Hepatocyte (in vitro differentiated cells): ENCODE data around the gene TAS2R39.

Experiments used
- CTCF ChIP-seq: fragments of 200-600 bp; sonication (generic); IDR thresholded peaks from 2 replicates; pipeline ENCODE4 v1.5.1; 2016; ENCODE audit warnings: antibody characterized with exemption, mild to moderate bottlenecking; ENCODE audit not compliant: poor library complexity
- EZH2 ChIP-seq: fragments of 200-600 bp; sonication (generic); IDR thresholded peaks from 2 replicates; pipeline ENCODE4 v1.6.1; 2016; ENCODE audit warnings: antibody characterized with exemption, mild to moderate bottlenecking, borderline replicate concordance
- EZH2phosphoT487 ChIP-seq: fragments of 200-600 bp; sonication (generic); IDR thresholded peaks from one replicate; pipeline ENCODE4 v1.6.1; 2018; ENCODE audit warnings: antibody characterized with exemption, mild to moderate bottlenecking, low read depth, moderate library complexity; ENCODE audit not compliant: unreplicated experiment, severe bottlenecking

- no peak for TF ChIP-seq CTCF
- no peak for TF ChIP-seq EZH2phosphoT487
- no peak for TF ChIP-seq EZH2
Measured at GRCh38 chr7:143225047-143225446, 41.8 kb downstream of the TAS2R39 start.
